AG04450 (cell line): ENCODE results near the gene TUBA3C. TPM values are rescaled to one million over a fixed set of nuclear protein-coding genes. Genes with fewer than 3 reads are reported as not detected.

Experiments
- CTCF ChIA-PET: fragments of 300-600, 350-600 bp; formaldehyde crosslinking; extraction: SDS; loops from one replicate; lab custom pipeline; 2022; ENCODE audit warnings: antibody characterized with exemption, inconsistent platforms; lab: Charles Lee
- POLR2A ChIA-PET: fragments of 350-600 bp; formaldehyde crosslinking; extraction: SDS; loops from one replicate; lab custom pipeline; 2021; ENCODE audit warnings: antibody characterized with exemption, inconsistent platforms; lab: Yijun Ruan, JAX
- DNase-seq: peaks from one replicate; pipeline ENCODE4 v3.0.0-alpha.2; 2011; ENCODE audit warnings: low read depth, low spot score
- H3K27ac ChIP-seq: one replicate; pipeline ENCODE4 v1.5.1; 2012; ENCODE audit warnings: low read depth, low read length, control low read depth
- H3K27me3 ChIP-seq: one replicate; pipeline ENCODE4 v1.6.0; 2012; ENCODE audit warnings: low read length; ENCODE audit not compliant: control insufficient read depth, insufficient read depth
- H3K4me3 ChIP-seq: 2 replicates; pipeline ENCODE4 v1.5.1; 2011; ENCODE audit warnings: mild to moderate bottlenecking, low read depth, low read length, control low read depth
- H3K9me3 ChIP-seq: 2 replicates; pipeline ENCODE4 v1.5.1; 2012; ENCODE audit warnings: low read length; ENCODE audit not compliant: control insufficient read depth, insufficient read depth
- polyA plus RNA-seq: library from polyadenylated mRNA; depleted of rRNA; stranded (reverse); fragments of >200 nt; gene quantifications from 2 replicates; pipeline ENCODE4 v1.2.3, GENCODE V29; 2011
- TF ChIP-seq, protein P1 (sequence below): IDR thresholded peaks from 2 replicates; pipeline ENCODE4 v1.5.1; 2011; ENCODE audit warnings: low read depth, low read length, control low read depth, inconsistent platforms

TUBA3C gene
- polyA plus RNA-seq, 1 experiment = not detected

DNA sequence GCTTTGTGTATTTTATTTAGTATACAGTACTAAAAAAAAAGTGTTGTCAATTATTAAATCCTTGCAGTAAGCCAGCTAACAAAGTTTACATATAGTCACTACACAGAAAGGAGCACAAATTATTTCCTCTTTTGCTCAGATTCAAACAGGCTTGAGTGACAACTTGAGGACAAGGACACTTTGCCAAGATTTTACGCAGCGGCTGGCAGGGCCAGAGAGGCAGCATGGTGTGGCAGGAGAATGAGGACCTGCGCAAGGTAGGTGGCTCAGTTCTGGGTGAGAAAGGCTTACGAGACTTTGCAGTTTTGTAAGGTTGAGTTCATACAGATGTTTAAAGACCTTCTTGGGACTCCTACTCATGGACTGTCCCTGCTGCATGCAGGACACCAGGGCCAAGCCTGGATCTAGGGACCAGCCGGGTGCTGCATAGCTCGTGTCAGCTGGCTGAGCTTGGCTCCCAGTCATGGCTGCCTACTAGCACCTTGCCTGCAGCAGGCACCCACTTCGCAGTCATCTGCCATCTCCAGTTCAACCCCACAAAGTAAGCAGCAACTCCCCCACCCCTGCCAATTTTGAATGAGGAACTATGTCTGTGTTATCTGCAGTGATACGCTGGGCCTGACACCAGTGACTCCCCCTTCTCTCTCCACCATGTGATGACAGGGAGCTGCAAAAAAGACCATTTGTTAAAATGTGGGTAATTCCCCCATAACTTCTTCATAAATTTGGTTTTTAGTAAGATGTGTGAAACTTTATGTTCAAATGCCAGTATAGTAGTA lies 3.7 kb upstream of the TUBA3C start:
- POLR2A ChIA-PET = no interaction called here
- no peaks in the 10 kb centered on the region for H3K27me3 ChIP-seq
- DNase-seq = no peak
- H3K4me3 ChIP-seq = no peak overlapping the region
- H3K27ac ChIP-seq = no peak overlapping the region
- CTCF ChIA-PET = no interaction called here
- TF ChIP-seq, protein P1, sequence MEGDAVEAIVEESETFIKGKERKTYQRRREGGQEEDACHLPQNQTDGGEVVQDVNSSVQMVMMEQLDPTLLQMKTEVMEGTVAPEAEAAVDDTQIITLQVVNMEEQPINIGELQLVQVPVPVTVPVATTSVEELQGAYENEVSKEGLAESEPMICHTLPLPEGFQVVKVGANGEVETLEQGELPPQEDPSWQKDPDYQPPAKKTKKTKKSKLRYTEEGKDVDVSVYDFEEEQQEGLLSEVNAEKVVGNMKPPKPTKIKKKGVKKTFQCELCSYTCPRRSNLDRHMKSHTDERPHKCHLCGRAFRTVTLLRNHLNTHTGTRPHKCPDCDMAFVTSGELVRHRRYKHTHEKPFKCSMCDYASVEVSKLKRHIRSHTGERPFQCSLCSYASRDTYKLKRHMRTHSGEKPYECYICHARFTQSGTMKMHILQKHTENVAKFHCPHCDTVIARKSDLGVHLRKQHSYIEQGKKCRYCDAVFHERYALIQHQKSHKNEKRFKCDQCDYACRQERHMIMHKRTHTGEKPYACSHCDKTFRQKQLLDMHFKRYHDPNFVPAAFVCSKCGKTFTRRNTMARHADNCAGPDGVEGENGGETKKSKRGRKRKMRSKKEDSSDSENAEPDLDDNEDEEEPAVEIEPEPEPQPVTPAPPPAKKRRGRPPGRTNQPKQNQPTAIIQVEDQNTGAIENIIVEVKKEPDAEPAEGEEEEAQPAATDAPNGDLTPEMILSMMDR = no peak
- H3K9me3 ChIP-seq = peaks cover 69% of the 10 kb centered on the region

DNA sequence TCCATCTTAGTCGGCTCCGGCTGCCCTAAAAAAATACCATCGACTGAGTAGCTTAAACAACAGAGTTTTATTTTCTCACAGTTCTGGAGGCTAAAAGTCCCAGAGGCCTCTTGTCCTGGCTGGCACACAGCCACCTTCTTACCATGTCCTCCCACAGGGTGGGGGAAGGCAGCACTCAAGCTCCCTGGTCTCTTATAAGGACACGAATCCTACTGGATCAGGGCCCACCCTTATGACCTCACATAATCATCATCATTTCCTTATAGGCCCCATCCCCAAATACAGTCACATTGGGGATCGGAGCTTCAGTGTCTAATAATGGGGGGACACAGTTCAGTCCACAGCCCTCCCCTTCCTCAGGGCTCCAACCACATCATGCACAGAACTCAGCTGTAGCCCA lies 2.6 kb upstream of the TUBA3C start:
- no peak for DNase-seq
- peaks cover 72% of the 10 kb centered on the region for H3K9me3 ChIP-seq
- no peak overlapping the region for H3K27ac ChIP-seq
- no peak overlapping the region for H3K4me3 ChIP-seq
- TF ChIP-seq, protein P1 = no peak
- ChIA-PET CTCF (no interaction called here), POLR2A (no interaction called here)
- no peaks in the 10 kb centered on the region for H3K27me3 ChIP-seq

DNA sequence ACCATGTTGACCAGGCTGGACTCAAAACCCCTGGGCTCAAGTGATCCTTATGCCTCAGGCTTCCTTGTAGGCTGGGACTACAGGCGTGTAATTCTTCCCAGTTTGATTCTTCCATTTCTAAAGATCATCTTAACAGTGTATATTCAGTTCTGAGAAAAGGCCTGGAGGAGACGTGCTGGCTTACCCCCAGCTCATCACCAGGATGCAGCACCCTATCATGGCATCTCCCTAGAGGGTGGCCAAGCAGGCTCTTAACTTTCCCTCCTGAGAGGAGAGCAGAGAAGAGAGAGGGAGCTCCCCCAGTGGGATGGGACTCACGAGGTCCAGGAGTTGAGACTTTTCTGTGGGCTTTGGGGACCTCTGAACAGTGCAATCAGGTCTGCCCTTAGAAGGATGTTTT lies 2.1 kb upstream of the TUBA3C start:
- DNase-seq = no peak
- CTCF ChIA-PET = no interaction called here
- Histone ChIP-seq H3K9me3 (peaks cover 77% of the 10 kb centered on the region), H3K27me3 (no peaks in the 10 kb centered on the region), H3K27ac (no peak overlapping the region), H3K4me3 (no peak overlapping the region)
- POLR2A ChIA-PET = no interaction called here
- TF ChIP-seq, protein P1 = no peak

DNA sequence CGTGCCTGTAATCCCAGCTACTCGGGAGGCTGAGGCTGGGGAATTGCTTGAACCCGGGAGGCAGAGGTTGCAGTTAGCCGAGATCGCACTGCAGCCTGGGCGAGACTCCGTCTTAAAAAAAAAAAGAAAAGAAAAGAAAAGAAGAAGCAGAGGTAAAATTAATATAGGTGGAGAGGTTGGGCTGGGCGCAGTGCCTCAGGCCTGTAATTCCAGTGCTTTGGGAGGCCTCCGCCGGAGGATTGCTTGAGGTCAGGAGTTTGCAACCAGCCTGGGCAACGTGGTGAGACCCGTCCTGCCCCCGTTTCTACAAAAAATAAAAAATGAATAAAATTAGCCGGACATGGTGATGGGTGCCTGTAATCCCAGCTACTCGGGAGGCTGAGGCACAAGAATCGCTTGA lies 912 bp upstream of the TUBA3C start:
- Histone ChIP-seq H3K9me3 (peaks cover 77% of the 10 kb centered on the region), H3K4me3 (no peak overlapping the region), H3K27me3 (no peaks in the 10 kb centered on the region), H3K27ac (no peak overlapping the region)
- POLR2A ChIA-PET = no interaction called here
- DNase-seq = no peak
- CTCF ChIA-PET = no interaction called here
- TF ChIP-seq, protein P1 = no peak

DNA sequence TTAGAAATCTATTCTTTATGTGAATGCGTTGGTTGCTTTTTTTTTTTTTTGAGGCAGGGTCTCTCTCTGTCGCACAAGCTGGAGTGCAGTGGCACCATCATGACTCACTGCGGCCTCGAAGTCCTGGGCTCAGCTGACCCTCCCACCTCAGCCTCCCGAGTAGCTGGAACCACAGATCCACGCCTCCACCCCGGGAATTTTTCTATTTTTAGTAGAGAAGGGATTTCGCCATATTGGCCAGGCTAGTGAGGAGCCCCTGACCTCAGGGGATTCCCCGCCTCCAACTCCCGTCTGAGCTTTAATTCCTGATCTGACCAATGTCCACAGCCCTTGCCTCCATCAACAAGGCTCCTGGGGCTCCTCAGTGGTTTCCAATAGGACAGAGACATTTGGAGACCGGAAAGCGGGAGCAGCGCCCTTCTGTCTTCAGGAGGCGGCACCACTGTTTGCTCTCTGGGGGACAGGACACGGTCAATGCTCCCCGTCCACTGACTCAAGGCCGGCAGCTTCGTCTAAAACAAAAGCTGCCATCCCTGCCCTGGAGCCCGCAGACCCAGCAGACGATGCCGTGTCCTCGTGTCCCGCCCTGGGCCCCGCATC lies 503 bp downstream of the TUBA3C start:
- Histone ChIP-seq H3K27ac (no peak overlapping the region), H3K27me3 (no peaks in the 10 kb centered on the region), H3K9me3 (peaks cover 78% of the 10 kb centered on the region), H3K4me3 (no peak overlapping the region)
- ChIA-PET POLR2A (no interaction called here), CTCF (no interaction called here)
- no peak for DNase-seq
- TF ChIP-seq, protein P1 = no peak
